CD4-positive, alpha-beta T cell treated with Interleukin-17A for 4 hours (primary cell): ENCODE data around the gene SLC16A1.

ENCODE experiments used
- DNase-seq: peaks from one replicate; pipeline ENCODE4 v3.0.0-alpha.2; 2020; ENCODE audit warnings: mixed read lengths

The SLC16A1 gene

DNA sequence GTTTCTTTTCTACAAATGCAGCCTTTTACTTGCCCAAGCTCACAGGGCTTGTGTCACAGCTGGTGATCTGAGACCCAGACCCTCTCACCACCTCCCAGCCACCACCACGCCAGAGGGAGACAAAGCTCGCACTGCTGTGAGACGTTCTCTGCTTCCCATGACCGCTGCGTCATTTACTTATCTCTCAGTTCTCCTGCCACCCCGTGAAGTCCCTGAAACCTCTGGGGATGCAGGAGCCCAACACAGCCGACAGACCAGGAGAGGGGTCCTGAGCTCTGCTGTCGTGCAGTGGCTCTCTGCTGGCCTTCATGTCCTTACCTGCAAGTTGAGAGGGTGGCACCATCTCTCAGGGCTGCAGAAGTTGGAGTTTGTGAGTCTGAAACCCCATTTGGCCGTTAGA is 77.7 kb downstream of the SLC16A1 start:
- no peak for DNase-seq

DNA sequence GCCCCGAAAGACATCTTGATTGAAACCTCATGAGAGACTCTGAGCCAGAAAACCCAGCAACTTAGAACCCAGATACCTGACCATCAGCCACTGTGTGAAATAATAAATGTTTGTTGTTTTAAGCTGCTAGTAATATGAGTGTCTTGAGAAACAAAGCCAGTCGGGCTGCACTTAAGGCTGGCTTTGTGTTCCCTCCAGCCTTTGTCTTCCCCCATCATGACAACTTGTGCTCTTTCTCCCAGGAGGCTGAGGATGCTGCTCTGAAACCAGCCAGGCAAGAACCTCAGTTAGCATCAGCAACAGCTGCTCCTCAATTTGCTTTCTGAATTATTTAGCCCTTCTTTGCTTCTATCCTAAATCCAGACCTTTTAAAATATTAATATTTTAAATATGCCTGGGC is 78.2 kb downstream of the SLC16A1 start:
- DNase-seq, result no peak

DNA sequence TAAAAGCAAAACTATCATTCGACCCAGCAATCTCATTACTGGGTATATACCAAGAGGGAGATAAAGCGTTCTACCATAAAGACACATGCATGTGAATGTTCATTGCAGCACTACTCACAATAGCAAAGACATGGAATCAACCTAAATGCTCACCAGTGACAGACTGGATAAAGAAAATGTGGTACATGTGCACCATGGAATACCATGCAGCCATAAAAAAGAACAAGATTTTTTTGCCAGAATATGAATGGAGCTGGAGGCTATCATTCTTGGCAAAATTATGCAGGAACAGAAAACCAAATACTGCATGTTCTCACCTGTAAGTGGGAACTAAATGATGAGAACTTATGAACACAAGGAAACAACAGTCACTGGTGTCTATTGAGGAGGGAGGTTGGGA is 79.7 kb downstream of the SLC16A1 start:
- no peak for DNase-seq

DNA sequence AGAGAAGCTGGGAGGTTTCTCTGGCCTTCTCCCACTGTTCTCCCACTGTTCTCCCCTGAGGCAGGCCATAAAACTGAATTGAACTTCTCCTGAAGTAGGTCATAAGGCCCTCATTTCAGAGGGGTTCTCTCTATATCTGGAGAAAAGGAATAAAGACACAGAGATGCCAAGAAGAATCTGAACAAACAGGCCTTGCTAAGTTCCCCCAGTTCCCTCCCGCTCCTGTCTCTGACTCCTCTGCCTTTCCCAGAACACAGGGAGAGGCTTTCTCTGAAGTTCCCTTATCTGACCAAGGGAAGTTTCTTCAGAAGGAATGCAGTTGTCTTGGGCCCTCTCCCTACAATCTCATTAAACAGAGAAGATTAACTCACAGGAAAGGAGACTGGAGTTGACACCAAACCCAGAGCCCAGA is 83.4 kb downstream of the SLC16A1 start:
- no peak for DNase-seq

DNA sequence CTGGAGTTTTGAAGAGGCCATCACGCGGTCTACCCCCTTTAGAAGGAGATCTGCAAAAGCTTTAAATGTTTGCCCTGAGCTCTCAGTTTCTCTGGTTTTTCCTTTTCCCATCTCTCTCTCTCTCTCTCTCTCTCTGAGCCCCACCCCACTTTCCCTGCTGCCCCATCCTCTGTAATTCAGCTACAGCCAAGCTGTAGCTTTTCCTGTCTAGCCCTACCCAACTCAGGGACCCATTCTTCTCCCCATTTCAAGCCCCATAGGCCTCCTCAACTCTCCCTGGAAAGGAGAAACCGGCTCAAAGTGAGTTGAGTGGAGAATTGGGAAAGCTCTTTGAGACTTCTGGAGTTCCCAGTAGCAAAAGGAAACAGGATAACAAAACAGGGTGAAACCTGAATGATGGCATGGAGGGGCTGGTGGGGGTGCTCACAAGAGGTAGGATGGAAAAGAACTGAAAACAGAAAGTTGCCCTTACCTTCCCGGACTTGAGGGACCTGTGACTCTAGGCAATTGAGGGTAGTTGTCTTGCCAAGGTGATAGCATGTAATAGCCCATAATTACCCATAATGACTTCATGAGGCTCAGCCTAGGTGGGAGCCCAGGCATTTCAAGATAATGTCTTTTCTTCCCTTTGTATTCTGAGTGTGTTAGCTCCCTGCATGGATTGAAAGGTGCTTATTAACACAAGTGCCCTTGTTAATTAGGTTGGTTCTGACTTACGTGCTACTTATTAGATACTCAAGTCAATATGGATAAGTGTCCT is 84.9 kb downstream of the SLC16A1 start:
- no peak for DNase-seq

DNA sequence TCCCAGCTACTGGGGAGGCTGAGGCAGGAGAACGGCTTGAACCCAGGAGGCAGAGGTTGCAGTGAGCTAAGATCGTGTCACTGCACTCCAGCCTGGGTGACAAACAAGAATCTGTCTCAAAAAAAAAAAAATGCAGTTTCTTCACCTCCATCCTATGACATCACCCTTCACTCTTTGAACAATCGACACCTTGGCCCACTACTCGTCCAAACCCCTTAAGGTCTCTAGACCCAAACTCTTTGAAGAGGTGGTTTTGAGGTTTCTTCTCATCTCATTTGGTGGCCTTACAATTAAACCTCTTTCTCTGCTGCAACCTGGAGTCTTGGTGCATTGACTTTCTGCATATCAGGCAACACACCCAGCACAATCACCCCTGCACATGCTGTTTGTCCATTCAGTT is 86.1 kb downstream of the SLC16A1 start:
- DNase-seq, result no peak

DNA sequence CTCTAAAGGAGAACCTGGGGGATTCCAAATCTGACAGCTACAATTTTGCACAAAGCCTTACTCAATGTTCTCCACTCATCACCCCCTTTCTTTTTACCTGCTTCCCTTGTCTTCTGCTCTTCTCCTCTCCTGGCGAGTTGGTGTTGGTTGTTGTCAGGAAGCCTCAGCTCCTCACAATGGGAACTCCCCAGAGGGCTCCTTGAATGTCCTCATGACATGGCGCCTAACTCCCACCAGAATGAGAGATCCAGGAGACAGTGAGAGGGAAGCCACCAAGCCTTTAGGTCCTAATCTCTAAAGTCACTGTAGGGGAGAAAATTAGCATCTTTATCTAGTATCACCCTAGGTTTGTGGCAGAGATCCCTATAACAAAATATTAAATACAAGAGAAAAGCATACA is 87.8 kb downstream of the SLC16A1 start:
- DNase-seq, result no peak

DNA sequence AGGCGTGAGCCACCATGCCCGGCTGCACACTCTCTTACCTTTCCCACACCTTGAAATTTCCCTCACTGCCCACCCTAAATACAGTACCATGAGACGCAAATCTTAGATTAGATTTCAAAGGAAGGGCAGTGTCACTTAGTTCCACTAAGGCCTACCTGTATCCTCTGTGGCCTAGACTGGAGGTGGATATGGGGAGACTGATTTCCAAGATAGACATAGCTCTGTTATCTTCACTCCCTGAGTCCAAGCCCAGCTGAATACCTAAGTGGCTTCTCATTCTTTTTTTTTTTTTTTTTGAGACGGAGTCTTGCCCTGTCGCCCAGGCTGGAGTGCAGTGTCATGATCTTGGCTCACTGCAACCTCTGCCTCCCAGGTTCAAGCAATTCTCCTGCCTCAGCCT is 89.0 kb downstream of the SLC16A1 start:
- DNase-seq, result no peak

DNA sequence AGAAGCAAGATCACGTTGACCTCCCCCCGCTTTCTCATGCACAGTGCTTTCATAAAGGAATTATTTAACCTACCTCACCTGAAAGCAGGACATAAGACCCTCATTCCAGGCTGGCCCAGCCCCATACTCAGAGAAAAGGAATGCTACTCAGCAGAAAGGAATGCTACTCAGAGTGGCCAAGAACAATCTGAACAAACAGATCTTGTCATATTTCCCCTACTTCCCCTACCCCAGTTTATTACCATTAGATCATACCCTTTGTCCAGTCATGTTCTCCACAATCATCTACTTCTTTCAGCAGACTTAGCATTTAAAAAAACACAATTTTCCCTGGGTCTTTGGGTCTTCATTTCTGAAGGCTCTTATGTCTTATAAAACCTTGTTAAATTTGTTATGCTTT is 89.8 kb downstream of the SLC16A1 start:
- DNase-seq, result no peak

DNA sequence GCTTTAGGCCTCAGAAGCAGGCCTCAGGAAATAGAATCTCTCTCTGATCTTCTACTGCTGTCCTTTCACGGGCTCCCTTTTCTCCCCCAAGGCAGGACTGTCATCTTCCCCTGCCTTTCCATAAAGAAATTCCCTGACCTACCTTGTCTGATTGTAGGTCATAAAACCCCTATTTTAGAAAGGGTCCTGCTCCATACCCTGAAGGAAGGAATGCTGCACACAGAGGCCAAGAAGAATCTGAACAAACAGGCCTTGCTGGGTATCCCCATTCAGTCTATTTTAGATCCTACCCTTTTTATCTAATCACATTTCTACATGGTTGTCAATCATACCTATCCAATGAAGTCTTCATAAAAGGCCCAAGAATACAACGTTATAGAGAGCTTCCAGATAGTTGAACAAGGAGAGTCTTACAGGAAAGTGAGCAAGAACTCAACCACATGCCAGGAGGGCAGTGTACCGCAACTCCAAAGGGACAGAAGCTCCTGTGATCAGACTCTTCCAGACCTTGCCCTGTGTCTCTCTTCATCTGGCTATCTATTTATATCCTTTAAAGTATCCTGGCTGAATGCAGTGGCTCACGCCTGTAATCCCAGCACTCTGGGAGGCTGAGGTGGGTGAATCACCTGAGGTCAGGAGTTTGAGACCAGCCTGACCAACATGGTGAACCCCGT is 93.1 kb downstream of the SLC16A1 start:
- DNase-seq, result no peak
